ENCODE data around the gene CARD6.
"Not testable (repeated sequence)": the region's sequence is repeated elsewhere in the genome, so short reads cannot be mapped to it uniquely, and the experiment has no call there.

CARD6 gene

GRCh38 chr5:40873286-40873880, 32.2 kb downstream of the CARD6 start:
- no peak for DNase-seq

DNA sequence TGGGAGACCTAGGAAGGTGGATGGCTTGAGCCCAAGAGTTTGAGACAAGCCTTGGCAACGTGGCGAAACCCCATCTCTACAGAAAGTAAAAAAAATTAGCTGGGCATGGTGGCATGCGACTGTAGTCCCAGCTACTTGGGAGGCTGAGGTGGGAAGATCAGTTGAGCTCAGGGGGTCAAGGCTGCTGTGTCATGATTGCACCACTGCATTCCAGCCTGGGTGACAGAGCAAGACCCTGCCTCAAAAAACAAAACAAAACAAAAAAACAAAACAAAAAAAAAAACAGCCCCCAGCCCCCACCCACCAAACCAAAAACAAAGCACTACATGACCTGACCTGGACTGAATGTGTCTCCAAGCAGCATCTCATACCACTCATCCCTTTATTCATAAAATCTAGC, 34.8 kb downstream of the CARD6 start:
- no peak for DNase-seq

DNA sequence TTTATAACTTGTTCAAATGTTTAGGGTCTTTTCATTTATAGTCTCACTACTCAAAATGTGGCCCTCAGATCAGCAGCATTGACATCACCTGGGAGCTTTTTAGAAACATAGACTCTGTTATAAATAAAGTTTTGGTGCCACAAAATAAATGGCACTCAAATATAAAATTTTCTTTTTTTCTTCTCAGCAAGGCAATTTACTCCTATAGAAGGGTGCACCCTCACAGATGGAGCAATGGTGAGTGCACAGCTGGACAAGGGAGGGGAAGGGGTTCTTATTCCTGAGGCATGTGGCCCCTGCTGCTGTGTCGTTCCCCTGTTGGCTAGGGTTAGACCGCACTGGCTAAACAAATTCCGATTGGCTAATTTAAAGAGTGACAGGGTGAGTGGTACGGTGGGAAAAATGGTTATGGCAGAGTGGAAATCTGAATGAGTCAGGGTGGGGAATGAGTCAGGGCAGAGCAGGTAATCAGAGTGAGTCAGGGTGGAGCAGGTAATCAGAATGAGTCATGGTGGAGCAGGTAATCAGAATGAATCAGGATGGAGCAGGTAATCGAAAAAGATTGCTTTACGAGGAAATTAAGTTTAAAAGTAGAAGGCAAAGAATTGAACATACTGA, 36.3 kb downstream of the CARD6 start:
- no peak for DNase-seq

DNA sequence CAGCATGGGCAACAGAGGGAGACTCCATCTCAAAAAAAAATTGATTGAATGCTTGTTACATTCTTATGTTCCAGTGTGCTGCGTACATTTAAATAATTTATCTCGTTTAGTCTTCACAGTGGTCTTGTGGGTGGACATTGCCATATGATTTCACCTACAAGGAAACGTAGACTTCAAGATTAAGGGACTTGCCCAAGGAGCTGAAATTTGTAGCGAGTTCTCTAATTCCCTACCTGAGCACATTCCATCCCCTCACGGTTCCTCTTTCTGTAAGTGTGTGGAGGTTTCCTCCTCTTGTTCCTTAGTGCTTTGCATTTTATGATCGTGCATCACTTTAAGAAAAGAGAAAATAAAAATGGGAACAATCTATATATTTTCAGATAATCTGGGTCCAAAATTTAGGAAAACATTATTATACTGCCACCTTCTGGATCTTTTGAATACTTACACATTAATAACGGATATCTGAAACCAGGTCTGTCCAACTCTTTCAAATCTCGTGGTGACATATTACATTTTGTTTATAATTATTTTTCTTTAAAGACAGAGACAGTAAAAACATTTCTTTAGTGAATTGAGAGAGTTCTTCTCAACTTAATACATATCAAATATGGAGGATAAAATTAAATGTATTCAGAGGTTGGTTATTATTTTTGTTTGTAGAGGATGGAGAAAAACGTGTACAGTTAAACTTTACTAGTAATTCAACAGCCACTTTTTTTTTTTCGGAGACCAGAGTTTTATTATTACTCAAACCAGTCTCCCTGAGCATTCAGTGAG, 38.2 kb downstream of the CARD6 start:
- DNase-seq: no peak

DNA sequence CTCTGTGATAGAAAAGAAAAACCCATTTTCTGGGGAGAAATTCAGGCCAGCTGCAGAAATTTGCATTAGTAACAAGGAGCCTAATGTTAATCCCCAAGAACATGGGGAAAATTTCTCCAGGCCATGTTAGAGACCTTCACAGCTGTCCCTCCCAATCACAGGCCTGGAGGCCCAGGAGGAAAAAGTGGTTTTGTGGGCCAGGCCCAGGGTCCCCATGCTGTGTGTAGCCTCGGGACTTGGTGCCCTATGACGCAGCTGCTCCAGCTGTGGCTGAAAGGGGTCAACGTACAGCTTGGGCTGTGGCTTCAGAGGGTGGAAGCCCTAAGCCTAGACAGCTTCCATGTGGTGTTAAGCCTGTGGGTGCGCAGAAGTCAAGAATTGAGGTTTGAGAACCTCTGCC, 41.1 kb downstream of the CARD6 start:
- DNase-seq: no peak

- not testable (repeated sequence) for DNase-seq
Observed at GRCh38 chr5:40883051-40883450, 41.9 kb downstream of the CARD6 start.

GRCh38 chr5:40895440-40896425, 54.6 kb downstream of the CARD6 start:
- not testable (repeated sequence) for DNase-seq

GRCh38 chr5:40904205-40904993, 63.2 kb downstream of the CARD6 start:
- DNase-seq: no peak

GRCh38 chr5:40904994-40905306, 63.8 kb downstream of the CARD6 start:
- DNase-seq: no peak

DNA sequence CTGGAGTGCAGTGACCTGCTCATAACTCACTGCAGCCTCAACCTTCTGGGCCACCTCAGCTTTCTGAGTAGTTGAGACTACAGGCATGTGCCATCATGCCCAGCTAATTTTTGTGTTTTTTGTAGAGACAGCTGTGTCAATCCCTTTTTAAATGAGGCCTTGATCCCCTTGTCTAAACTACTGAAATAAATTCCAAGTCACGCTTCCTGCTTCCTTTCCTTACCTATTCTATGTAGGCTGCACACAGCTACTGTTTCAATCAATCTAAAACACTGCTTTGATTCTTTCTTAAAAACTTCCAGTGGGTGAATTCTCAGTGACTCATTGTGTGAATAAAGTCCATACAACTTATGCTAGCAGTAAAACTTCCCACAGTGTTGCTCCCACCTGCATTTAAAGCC, 65.2 kb downstream of the CARD6 start:
- DNase-seq: no peak

GRCh38 chr5:40909264-40909663, 68.1 kb downstream of the CARD6 start, which contains the start of gene C7:
Gene C7 (plus strand): TSS chr5:40909497. CDS start chr5:40909611, 114 bp downstream.
- DNase-seq: no peak

- DNase-seq: no peak
Observed at GRCh38 chr5:40909723-40910122, 68.6 kb downstream of the CARD6 start.

All from activated gamma-delta T cell treated with Interleukin-2 at 50 U/mL for 16 hours (primary cell).